Keratinocyte (primary cell): ENCODE results near the gene TXN. TPM values are rescaled to one million over a fixed set of nuclear protein-coding genes. Genes with fewer than 3 reads are reported as not detected.
A peak's percentile ranks its signal among the peaks of the same experiment; 100 is the strongest.

ENCODE experiments used
- DNase-seq: peaks from one replicate; pipeline ENCODE4 v3.0.0-alpha.2; 2011; ENCODE audit warnings: low read depth, missing footprints, low spot score
- FAIRE-seq: peaks from 2 replicates; lab custom pipeline; 2011; peaks lifted over from hg19 to GRCh38; lab: Jason Lieb, UNC
- H2AFZ ChIP-seq: 2 replicates; pipeline ENCODE4 v1.6.0; 2012; ENCODE audit warnings: low read length, control low read depth, inconsistent platforms; ENCODE audit not compliant: control insufficient read depth
- H3K27ac ChIP-seq: 2 replicates; pipeline ENCODE4 v1.5.1; 2011; ENCODE audit warnings: low read length; ENCODE audit not compliant: control insufficient read depth, insufficient read depth
- H3K27me3 ChIP-seq: 3 replicates; pipeline ENCODE4 v1.6.0; 2011; ENCODE audit warnings: low read length; ENCODE audit not compliant: control insufficient read depth, insufficient read depth; ENCODE audit errors: extremely low read depth
- H3K36me3 ChIP-seq, 2 experiments: 2 replicates in 1 of 2; 3 replicates in 1 of 2; pipeline ENCODE4 v1.5.1; 2011; ENCODE audit warnings: low read length in 2 of 2, mild to moderate bottlenecking in 1 of 2; ENCODE audit not compliant: control insufficient read depth in 2 of 2, insufficient read depth in 2 of 2; ENCODE audit errors: extremely low read depth in 1 of 2
- H3K4me1 ChIP-seq: 3 replicates; pipeline ENCODE4 v1.5.1; 2011; ENCODE audit warnings: low read length; ENCODE audit not compliant: control insufficient read depth, insufficient read depth; ENCODE audit errors: extremely low read depth
- H3K4me2 ChIP-seq: 3 replicates; pipeline ENCODE4 v1.6.0; 2011; ENCODE audit warnings: low read depth, low read length; ENCODE audit not compliant: control insufficient read depth, insufficient read depth; ENCODE audit errors: extremely low read depth
- H3K4me3 ChIP-seq, 3 experiments: fragments of 200-600 bp in 1 of 3; sonication (generic) in 1 of 3; 2 replicates in 2 of 3; 3 replicates in 1 of 3; pipeline ENCODE4 v1.5.1; 2011 to 2016; ENCODE audit warnings: low read length in 3 of 3, mild to moderate bottlenecking in 3 of 3, control low read depth in 2 of 3, inconsistent platforms in 1 of 3, low read depth in 1 of 3, mixed read lengths in 1 of 3, mixed run types in 1 of 3, moderate library complexity in 1 of 3; ENCODE audit not compliant: control insufficient read depth in 2 of 3, insufficient read depth in 2 of 3; ENCODE audit errors: extremely low read depth in 1 of 3
- H3K79me2 ChIP-seq: 2 replicates; pipeline ENCODE4 v1.6.0; 2012; ENCODE audit warnings: low read length; ENCODE audit not compliant: control insufficient read depth, insufficient read depth
- H3K9ac ChIP-seq: 3 replicates; pipeline ENCODE4 v1.6.0; 2011; ENCODE audit warnings: low read length; ENCODE audit not compliant: control insufficient read depth, insufficient read depth; ENCODE audit errors: extremely low read depth
- H3K9me1 ChIP-seq: 3 replicates; pipeline ENCODE4 v1.6.0; 2011; ENCODE audit warnings: low read length; ENCODE audit not compliant: control insufficient read depth, insufficient read depth; ENCODE audit errors: extremely low read depth
- H3K9me3 ChIP-seq: 2 replicates; pipeline ENCODE4 v1.5.1; 2012; ENCODE audit warnings: low read depth, low read length; ENCODE audit not compliant: control insufficient read depth
- H4K20me1 ChIP-seq: 3 replicates; pipeline ENCODE4 v1.6.0; 2011; ENCODE audit warnings: low read length; ENCODE audit not compliant: control insufficient read depth, insufficient read depth; ENCODE audit errors: extremely low read depth
- EZH2 ChIP-seq: IDR thresholded peaks from one replicate; pipeline ENCODE4 v1.6.1; 2012; ENCODE audit warnings: inconsistent platforms, mild to moderate bottlenecking, low read length, moderate library complexity
- dilution Hi-C: fragments of 300-500 bp; cut with MboI; formaldehyde crosslinking; loops from one replicate; pipeline ENCODE4 v1.7.0; 2020; ENCODE audit warnings: low sequenced_read_pairs; ENCODE audit not compliant: extremely low pct_ligation_motif_present
- polyA minus RNA-seq, 3 experiments: library from RNA; depleted of rRNA, polyadenylated mRNA; stranded (reverse); fragments of >200 nt; gene quantifications; 1 replicate in 1 of 3; 2 replicates in 1 of 3; 3 replicates in 1 of 3; pipeline ENCODE4 v1.2.3, GENCODE V29; 2011
- polyA plus RNA-seq, 5 experiments: library from polyadenylated mRNA; depleted of rRNA in 3 of 5; stranded (reverse) in 3 of 5; stranded (forward) in 1 of 5; unstranded in 1 of 5; fragments of >200 nt; gene quantifications; 1 replicate in 1 of 5; 2 replicates in 3 of 5; 3 replicates in 1 of 5; pipeline versions ENCODE4 v1.2.1 to v1.2.3, GENCODE V29; 2011 to 2012; ENCODE audit warnings: missing spikeins in 2 of 5, low read depth in 1 of 5, low replicate concordance in 1 of 5
- TF ChIP-seq, protein P1 (sequence below), 3 experiments: IDR thresholded peaks in 1 of 3; conservative IDR thresholded peaks in 1 of 3; optimal IDR thresholded peaks in 1 of 3; 2 replicates in 2 of 3; 3 replicates in 1 of 3; pipeline versions ENCODE3 to v1.5.1; 2011; ENCODE audit warnings: low read length in 3 of 3, mild to moderate bottlenecking in 3 of 3, moderate library complexity in 2 of 3, control low read depth in 1 of 3, inconsistent platforms in 1 of 3; ENCODE audit not compliant: insufficient read depth in 2 of 3; ENCODE audit errors: extremely low read depth in 1 of 3

Gene TXN
- polyA plus RNA-seq (768 to 1,127 TPM (median 845 TPM) in 3 replicates), polyA minus RNA-seq (95.6 to 332 TPM (median 271 TPM) in 3 replicates)
- 178 TPM for polyA plus RNA-seq (2011; ENCODE audit: low read depth)
- 1,024 and 1,515 TPM in 2 replicates for polyA plus RNA-seq (2011; cell fraction: cytosol; rRNA removed)
- polyA plus RNA-seq (2011; cell fraction: nucleus; rRNA removed): 383 and 589 TPM in 2 replicates
- polyA plus RNA-seq (2012; ENCODE audit: low replicate concordance): 573 and 790 TPM in 2 replicates
- 238 TPM for polyA minus RNA-seq (2011; cell fraction: cytosol; rRNA and poly(A)+ RNA removed)
- 44.6 and 71.1 TPM in 2 replicates for polyA minus RNA-seq (2011; cell fraction: nucleus; rRNA and poly(A)+ RNA removed)

DNA sequence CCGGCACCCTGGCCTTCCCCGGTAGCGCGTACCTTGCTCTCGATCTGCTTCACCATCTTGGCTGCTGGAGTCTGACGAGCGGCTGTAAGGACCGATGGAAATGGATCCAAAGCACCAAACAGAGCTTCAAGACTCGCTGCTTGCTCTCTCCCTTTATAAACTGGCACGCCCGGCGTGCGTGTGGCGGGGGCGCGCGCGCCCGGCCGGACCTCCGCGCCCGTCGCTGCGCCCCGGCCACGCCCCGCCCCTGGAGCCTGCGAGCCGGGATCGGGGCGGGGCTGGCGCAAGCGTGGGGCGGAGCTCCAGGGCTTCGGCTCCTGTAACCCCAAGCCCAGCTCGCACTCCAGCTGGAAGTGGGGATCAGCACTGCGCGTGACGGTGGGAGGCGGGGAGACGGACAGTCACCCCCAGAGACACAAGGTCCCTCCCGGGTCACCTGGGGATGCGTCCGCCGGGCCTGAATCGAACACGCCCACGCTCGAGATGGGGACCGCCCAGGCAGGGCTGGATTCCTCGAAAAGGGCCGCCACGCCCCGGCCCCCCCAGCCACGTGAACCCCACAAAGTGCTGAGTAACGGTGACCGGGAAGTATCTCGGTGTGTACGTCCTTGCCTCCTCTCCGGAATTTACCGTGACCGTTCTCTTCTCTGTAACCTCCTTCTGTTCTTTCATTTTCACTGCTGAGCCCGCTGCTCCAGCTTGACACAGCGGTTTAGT is at the start of gene TXN:
TSS of gene TXN (minus strand) at position 128 of the 717 bp plus-strand sequence. CDS start at position 56, 72 bp downstream.
- peaks cover 48% of the 10 kb centered on the region for H3K79me2 ChIP-seq
- H3K36me3 ChIP-seq: peaks cover 2 to 4% of the 10 kb centered on the region in 2 experiments
- FAIRE-seq (no peak), DNase-seq (no peak)
- H3K4me1 ChIP-seq: peaks cover 52% of the 10 kb centered on the region
- H3K27ac ChIP-seq: peak within 1 kb of the TSS; percentile 95
- no peaks in the 10 kb centered on the region for H3K9me3 ChIP-seq
- H3K27me3 ChIP-seq: no peaks in the 10 kb centered on the region
- TF ChIP-seq, protein P1, sequence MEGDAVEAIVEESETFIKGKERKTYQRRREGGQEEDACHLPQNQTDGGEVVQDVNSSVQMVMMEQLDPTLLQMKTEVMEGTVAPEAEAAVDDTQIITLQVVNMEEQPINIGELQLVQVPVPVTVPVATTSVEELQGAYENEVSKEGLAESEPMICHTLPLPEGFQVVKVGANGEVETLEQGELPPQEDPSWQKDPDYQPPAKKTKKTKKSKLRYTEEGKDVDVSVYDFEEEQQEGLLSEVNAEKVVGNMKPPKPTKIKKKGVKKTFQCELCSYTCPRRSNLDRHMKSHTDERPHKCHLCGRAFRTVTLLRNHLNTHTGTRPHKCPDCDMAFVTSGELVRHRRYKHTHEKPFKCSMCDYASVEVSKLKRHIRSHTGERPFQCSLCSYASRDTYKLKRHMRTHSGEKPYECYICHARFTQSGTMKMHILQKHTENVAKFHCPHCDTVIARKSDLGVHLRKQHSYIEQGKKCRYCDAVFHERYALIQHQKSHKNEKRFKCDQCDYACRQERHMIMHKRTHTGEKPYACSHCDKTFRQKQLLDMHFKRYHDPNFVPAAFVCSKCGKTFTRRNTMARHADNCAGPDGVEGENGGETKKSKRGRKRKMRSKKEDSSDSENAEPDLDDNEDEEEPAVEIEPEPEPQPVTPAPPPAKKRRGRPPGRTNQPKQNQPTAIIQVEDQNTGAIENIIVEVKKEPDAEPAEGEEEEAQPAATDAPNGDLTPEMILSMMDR (optimal IDR thresholded peaks at IDR 0.05 in 1 of 3, IDR thresholded peaks at IDR 0.05 in 1 of 3, conservative IDR thresholded peaks at IDR 0.05 in 1 of 3; ENCODE audit: extremely low read depth in 1 of 3, insufficient read depth in 2 of 3, low read length in 3 of 3): no peak
- TF ChIP-seq EZH2: no peak
- peak within 1 kb of the TSS; percentile 100 for H3K4me2 ChIP-seq
- H3K4me3 ChIP-seq: peak within 1 kb of the TSS; percentile 87 to 94 (median 93)
- H2AFZ ChIP-seq: peak within 1 kb of the TSS; percentile 73
- dilution Hi-C loops: no loop called here
- H3K9me1 ChIP-seq: no peaks in the 10 kb centered on the region
- H3K9ac ChIP-seq: peak within 1 kb of the TSS; percentile 92
- H4K20me1 ChIP-seq: peaks cover 17% of the 10 kb centered on the region

DNA sequence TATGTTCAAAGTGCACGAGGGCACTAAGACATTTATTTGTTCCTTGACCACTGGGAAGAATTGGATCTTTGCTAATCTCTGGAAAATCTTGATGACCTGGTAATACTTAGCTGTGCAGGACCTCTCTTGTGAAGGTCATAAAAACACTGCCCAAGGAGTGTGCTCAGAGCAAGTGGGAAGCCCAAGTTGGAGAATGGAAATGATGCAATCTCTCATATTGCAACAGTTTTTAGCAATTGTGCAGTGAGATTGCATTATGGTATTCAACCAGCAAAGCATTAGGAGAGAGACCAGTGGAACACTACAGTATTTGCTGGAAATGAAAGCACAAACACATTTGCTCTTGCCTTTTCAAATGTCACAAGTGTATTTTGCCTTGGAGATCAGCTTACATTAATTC is 46.8 kb upstream of the TXN start:
- no peaks in the 10 kb centered on the region for H3K79me2 ChIP-seq
- FAIRE-seq (no peak), DNase-seq (no peak)
- no peaks in the 10 kb centered on the region for H3K36me3 ChIP-seq
- no peak overlapping the region for H3K4me3 ChIP-seq
- no peak overlapping the region for H2AFZ ChIP-seq
- TF ChIP-seq, protein P1 (optimal IDR thresholded peaks at IDR 0.05 in 1 of 3, IDR thresholded peaks at IDR 0.05 in 1 of 3, conservative IDR thresholded peaks at IDR 0.05 in 1 of 3; ENCODE audit: extremely low read depth in 1 of 3, insufficient read depth in 2 of 3, low read length in 3 of 3): no peak
- no peak for TF ChIP-seq EZH2
- dilution Hi-C loops: no loop called here
- no peak overlapping the region for H3K9ac ChIP-seq
- no peaks in the 10 kb centered on the region for H3K4me1 ChIP-seq
- no peak overlapping the region for H3K27ac ChIP-seq
- H3K9me3 ChIP-seq: no peaks in the 10 kb centered on the region
- H3K9me1 ChIP-seq: no peaks in the 10 kb centered on the region
- no peaks in the 10 kb centered on the region for H4K20me1 ChIP-seq
- no peak overlapping the region for H3K4me2 ChIP-seq
- no peaks in the 10 kb centered on the region for H3K27me3 ChIP-seq
